Testis (tissue), 3 donors: ENCODE results near the gene SSTR4. TPM values are rescaled to one million over a fixed set of nuclear protein-coding genes. Genes with fewer than 3 reads are reported as not detected.

Source experiments
- DNase-seq: peaks from one replicate; pipeline ENCODE4 v3.0.0-alpha.2; 2019
- H3K27ac ChIP-seq, 2 donors: fragments of 200-600 bp; sonication (generic); one replicate each; pipeline ENCODE4 v1.5.1; 2019
- H3K27me3 ChIP-seq: fragments of 200-600 bp; sonication (generic); one replicate; pipeline ENCODE4 v1.5.1; 2019
- H3K36me3 ChIP-seq: fragments of 200-600 bp; sonication (generic); one replicate; pipeline ENCODE4 v1.5.1; 2017; ENCODE audit warnings: low read depth; ENCODE audit errors: missing control alignments
- H3K4me1 ChIP-seq: fragments of 200-600 bp; sonication (generic); one replicate; pipeline ENCODE4 v1.5.1; 2019
- H3K4me3 ChIP-seq, 2 donors: fragments of 200-600 bp; sonication (generic); one replicate each; pipeline ENCODE4 v1.5.1; 2017 to 2019
- H3K9me3 ChIP-seq: fragments of 200-600 bp; sonication (generic); one replicate; pipeline ENCODE4 v1.5.1; 2017
- POLR2A ChIP-seq: fragments of 450-650 bp; IDR thresholded peaks from one replicate; pipeline ENCODE4 v1.6.1; 2017; ENCODE audit warnings: antibody characterized with exemption, mild to moderate bottlenecking, moderate library complexity
- WGBS, 2 donors: methylation state at CpG; one replicate each; pipeline ENCODE4 v1.1.5; 2018; 5-methylcytosine and 5-hydroxymethylcytosine counted together
- intact Hi-C: fragments of 100-400 bp; cut with DNase I; formaldehyde crosslinking; loops from one replicate; pipeline ENCODE4 v1.15.1; 2023; ENCODE audit warnings: low total_unique reads
- polyA plus RNA-seq: library from polyadenylated mRNA; stranded (reverse); fragments of 350-450 nt; fragmentation: Illumina TruSeq; extraction: RNeasy Lipid Tissue Mini Kit (QIAGEN cat#74804); gene quantifications from one replicate; pipeline ENCODE4 v1.2.3, GENCODE V29; 2014; ENCODE audit warnings: low read depth, low replicate concordance; ENCODE audit not compliant: insufficient read depth
- total RNA-seq, 2 donors: library from RNA; depleted of rRNA; stranded (reverse); fragments of >200 nt; gene quantifications; one replicate each; pipeline ENCODE4 v1.2.3, GENCODE V29; 2016
- TF ChIP-seq, protein P1 (sequence below), 3 experiments: fragments of 450-650 bp in 2 of 3; fragments of 200-600 bp in 1 of 3; sonication (generic) in 1 of 3; IDR thresholded peaks; one replicate each; pipeline ENCODE4 v1.5.1; 2016 to 2019; ENCODE audit warnings: antibody characterized with exemption in 3 of 3, mild to moderate bottlenecking in 2 of 3, moderate library complexity in 1 of 3

Gene SSTR4
- total and polyA plus RNA-seq, 3 donors from 2014 or later: 0.55 TPM; not detected in 2

DNA sequence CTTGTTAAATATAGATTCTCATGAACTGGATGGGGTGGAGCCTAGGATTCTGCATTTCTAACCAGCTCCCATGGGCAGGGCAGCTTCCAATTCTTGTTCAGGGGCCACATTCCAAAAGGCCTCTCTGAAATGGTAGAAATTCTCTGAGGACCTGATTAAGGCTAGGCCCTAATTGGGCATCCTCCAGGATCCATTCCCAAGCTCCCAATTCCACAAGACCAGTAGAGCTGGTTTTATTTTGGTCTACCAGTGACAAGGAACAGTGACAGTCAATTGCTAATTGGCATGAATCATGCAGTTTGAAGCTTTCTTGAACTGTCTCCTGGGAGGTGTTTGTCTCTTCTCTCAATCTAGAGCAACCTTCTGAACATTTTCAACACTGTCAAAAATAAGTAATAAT is 11.3 kb downstream of the SSTR4 start:
- TF ChIP-seq POLR2A: no peak
- TF ChIP-seq, protein P1, sequence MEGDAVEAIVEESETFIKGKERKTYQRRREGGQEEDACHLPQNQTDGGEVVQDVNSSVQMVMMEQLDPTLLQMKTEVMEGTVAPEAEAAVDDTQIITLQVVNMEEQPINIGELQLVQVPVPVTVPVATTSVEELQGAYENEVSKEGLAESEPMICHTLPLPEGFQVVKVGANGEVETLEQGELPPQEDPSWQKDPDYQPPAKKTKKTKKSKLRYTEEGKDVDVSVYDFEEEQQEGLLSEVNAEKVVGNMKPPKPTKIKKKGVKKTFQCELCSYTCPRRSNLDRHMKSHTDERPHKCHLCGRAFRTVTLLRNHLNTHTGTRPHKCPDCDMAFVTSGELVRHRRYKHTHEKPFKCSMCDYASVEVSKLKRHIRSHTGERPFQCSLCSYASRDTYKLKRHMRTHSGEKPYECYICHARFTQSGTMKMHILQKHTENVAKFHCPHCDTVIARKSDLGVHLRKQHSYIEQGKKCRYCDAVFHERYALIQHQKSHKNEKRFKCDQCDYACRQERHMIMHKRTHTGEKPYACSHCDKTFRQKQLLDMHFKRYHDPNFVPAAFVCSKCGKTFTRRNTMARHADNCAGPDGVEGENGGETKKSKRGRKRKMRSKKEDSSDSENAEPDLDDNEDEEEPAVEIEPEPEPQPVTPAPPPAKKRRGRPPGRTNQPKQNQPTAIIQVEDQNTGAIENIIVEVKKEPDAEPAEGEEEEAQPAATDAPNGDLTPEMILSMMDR (IDR thresholded peaks at IDR 0.05): no peak
- H3K4me1 ChIP-seq: peaks cover 4% of the 10 kb centered on the region

DNA sequence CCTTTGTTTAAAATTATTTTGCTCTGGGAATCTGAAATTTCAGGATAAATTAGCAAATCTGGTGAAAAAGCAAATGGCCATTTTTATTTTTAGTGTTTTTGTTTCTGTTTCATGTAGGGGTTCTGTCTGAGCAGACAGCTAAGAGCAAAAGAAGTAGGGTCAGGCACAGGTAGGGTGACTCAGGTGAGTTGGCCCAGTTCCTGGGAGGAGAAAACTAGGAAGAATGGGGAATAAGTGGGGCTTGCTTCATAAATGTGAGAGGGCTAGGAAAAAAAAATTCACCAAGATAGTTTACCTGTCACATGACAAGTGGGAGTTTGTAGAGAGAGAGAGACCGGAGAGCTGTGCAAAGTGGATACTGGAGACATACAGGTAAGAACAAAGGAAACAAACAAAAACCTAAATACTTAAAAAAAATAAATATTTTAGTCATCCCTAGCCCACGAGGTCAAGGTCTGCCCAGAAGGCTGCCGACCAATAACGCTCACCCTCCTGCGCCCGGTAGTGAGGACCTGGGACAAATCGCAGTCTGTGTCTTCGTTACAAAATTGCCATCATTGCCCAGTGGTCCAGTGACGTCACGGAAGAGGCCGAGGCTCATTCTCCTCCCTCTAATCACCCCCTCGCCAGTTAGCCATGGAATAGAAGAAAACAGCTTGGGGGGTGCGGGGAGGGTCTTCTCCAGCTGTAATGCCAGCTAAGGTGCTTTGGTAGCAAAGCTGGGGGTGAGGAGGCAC is 12.1 kb downstream of the SSTR4 start:
- Histone ChIP-seq H3K27me3 (no peaks in the 10 kb centered on the region), H3K36me3 (no peaks in the 10 kb centered on the region), H3K4me1 (peaks cover 4% of the 10 kb centered on the region), H3K27ac (no peak overlapping the region), H3K9me3 (no peaks in the 10 kb centered on the region), H3K4me3 (peak overlapping the region; percentile 57 to 62)
- intact Hi-C loops: loop anchor here (10.0 kb wide), 2 partner anchors 188 to 288 kb away; no protein-coding TSS in a partner anchor
- WGBS, 2 donors: 37 to 41% methylated on average over 13 of the region's 13 CpGs
- no peak for TF ChIP-seq POLR2A
- TF ChIP-seq, protein P1 (IDR thresholded peaks at IDR 0.05): no peak
- no peak for DNase-seq

More for the DNA sequence above, 11.3 kb downstream of the SSTR4 start:
- DNase-seq: no peak
- peak overlapping the region; percentile 57 to 62 for H3K4me3 ChIP-seq
- H3K27ac ChIP-seq: no peak overlapping the region
- intact Hi-C loops: loop anchor here (10.0 kb wide), 2 partner anchors 188 to 288 kb away; no protein-coding TSS in a partner anchor
- H3K27me3 ChIP-seq: no peaks in the 10 kb centered on the region
- no peaks in the 10 kb centered on the region for H3K9me3 ChIP-seq
- no peaks in the 10 kb centered on the region for H3K36me3 ChIP-seq

DNA sequence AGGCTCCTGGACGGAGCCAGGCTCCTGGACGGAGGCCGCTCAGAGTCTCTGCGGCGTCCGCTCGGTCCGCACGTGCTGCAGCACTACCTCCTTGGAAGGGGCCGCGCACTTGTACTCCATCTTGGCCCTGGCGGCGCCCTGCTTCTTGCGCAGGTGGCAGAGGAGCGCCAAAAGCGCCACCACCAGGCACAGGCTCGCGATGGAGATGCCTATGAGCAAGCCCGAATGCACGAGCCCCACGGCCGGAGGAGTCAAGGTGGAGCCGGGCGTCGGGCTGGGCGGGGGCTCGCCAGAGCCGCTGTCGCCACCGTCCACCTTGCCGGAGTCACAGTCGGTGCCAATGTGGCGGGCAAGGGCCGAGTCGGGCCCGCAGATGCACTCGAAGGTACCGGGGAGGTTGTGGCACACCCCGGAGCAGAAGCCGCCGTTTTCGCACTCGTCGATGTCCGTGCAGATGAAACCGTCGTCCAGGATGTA is 12.7 kb downstream of the SSTR4 start:
- H3K27ac ChIP-seq: no peak overlapping the region
- 27 to 28% methylated on average over 32 to 42 of the region's 47 CpGs for WGBS, 2 donors

DNA sequence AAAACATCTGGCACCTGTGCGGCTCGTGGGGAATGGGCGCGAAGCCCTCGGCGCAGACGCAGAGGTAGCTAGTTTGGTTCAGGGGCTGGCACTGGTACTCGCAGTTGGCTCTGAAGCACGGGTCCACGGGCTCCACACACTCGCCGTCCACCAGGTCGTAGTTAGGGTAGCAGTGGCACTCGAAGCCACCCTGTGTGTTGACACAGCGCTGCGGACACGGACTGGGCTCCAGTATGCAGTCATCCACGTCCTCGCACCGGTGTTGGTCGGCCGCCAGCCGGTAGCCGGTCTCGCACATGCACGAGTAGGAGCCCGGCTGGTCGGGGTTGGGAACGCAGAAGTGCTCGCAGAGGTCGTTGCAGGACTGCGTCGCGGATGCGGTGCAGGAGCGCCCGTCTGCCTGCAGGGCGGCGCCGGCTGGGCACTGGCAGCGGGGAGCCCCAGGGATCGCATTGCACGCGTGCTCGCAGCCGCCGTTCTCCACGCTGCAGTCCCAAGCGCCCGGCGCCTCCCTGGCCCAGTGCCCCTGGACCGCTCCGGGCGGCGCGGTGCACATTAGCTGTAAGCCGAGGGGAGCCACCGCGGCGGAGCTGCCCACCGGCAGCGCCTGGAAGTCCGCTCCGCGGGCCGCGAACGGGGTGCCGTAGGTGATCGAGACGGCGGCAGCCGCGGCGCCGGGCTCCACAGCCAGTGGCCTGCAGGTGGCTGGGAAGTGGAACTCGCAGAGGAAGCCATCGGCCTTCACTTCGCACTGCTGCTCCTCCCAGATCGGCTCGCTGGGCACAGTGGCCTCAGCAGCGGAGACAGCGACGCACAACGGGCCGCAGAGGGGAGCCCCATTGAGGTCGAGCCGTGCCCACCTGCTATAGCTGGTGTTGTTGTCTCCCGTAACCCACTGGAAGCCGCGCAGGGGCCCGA is 13.4 kb downstream of the SSTR4 start:
- Histone ChIP-seq H3K27me3 (no peaks in the 10 kb centered on the region), H3K27ac (peak overlapping the region in 1 of 2 donors; percentile 82), H3K4me3 (peak overlapping the region; percentile 57 to 62), H3K36me3 (no peaks in the 10 kb centered on the region), H3K4me1 (peaks cover 4% of the 10 kb centered on the region), H3K9me3 (no peaks in the 10 kb centered on the region)
- DNase-seq: peak; percentile 50
- 3% methylated on average over 46 of the region's 92 CpGs; no CpG with 5 or more reads in 1 of the 2 donors for WGBS, 2 donors
- TF ChIP-seq POLR2A: no peak
- TF ChIP-seq, protein P1 (IDR thresholded peaks at IDR 0.05): peak in 2 of 3 experiments; percentile 32 to 52
- intact Hi-C loops: loop anchor here (10.0 kb wide), 2 partner anchors 186 to 286 kb away; no protein-coding TSS in a partner anchor

More for the DNA sequence above, 12.7 kb downstream of the SSTR4 start:
- DNase-seq: no peak
- intact Hi-C loops: loop anchor here (10.0 kb wide), 2 partner anchors 187 to 287 kb away; no protein-coding TSS in a partner anchor
- Histone ChIP-seq H3K4me1 (peaks cover 4% of the 10 kb centered on the region), H3K36me3 (no peaks in the 10 kb centered on the region), H3K4me3 (peak overlapping the region; percentile 57 to 62), H3K27me3 (no peaks in the 10 kb centered on the region), H3K9me3 (no peaks in the 10 kb centered on the region)
- no peak for TF ChIP-seq POLR2A
- TF ChIP-seq, protein P1 (IDR thresholded peaks at IDR 0.05): no peak
